Large intestine (tissue), 3 donors: ENCODE results near the gene SLC39A11. TPM values are rescaled to one million over a fixed set of nuclear protein-coding genes. Genes with fewer than 3 reads are reported as not detected.
"Not testable (repeated sequence)": the region's sequence is repeated elsewhere in the genome, so short reads cannot be mapped to it uniquely, and the experiment has no call there.

Experiments
- DNase-seq, 2 donors: peaks; one replicate each; pipeline versions ENCODE4 v3.0.0 to v3.0.0-alpha.2; 2013
- H3K27ac ChIP-seq: one replicate; pipeline ENCODE4 v1.5.1; 2013; ENCODE audit warnings: low read length
- H3K27me3 ChIP-seq: 2 replicates; pipeline ENCODE4 v1.6.1; 2013; ENCODE audit warnings: low read length; ENCODE audit not compliant: control insufficient read depth, insufficient read depth
- H3K36me3 ChIP-seq: 2 replicates; pipeline ENCODE4 v1.6.1; 2013; ENCODE audit warnings: low read length; ENCODE audit not compliant: control insufficient read depth, insufficient read depth
- H3K4me1 ChIP-seq: one replicate; pipeline ENCODE4 v1.6.1; 2013; ENCODE audit warnings: low read length; ENCODE audit not compliant: control insufficient read depth, insufficient read depth
- H3K4me3 ChIP-seq: one replicate; pipeline ENCODE4 v1.5.1; 2013; ENCODE audit warnings: low read length
- H3K9me3 ChIP-seq: one replicate; pipeline ENCODE4 v1.6.1; 2013; ENCODE audit warnings: mild to moderate bottlenecking, low read depth, low read length, moderate library complexity; ENCODE audit not compliant: control insufficient read depth
- WGBS: methylation state at CpG from one replicate; pipeline ENCODE4 v1.1.5; 2013; ENCODE audit warnings: low lambda C conversion rate; ENCODE audit not compliant: insufficient coverage; 5-methylcytosine and 5-hydroxymethylcytosine counted together
- polyA plus RNA-seq: library from polyadenylated mRNA; unstranded; fragments of 120-200 nt; gene quantifications from one replicate; pipeline ENCODE4 v1.2.1, GENCODE V29; 2013

SLC39A11 gene
- polyA plus RNA-seq, 1 donor = 46.2 TPM

GRCh38 chr17:73131439-73131838, 39.0 kb upstream of the SLC39A11 start:
- WGBS = no CpG with 5 or more reads among the region's 6 CpGs
- not testable (repeated sequence) for DNase-seq, H3K4me1 ChIP-seq, H3K9me3 ChIP-seq, H3K4me3 ChIP-seq, H3K36me3 ChIP-seq, H3K27me3 ChIP-seq, H3K27ac ChIP-seq

- DNase-seq = no peak
- Histone ChIP-seq H3K4me3 (no peak overlapping the region), H3K4me1 (no peaks in the 10 kb centered on the region), H3K27me3 (no peaks in the 10 kb centered on the region), H3K27ac (no peak overlapping the region), H3K36me3 (no peaks in the 10 kb centered on the region), H3K9me3 (no peaks in the 10 kb centered on the region)
- WGBS = 100% methylated on average over 1 of the region's 3 CpGs
Observed at GRCh38 chr17:73130977-73131376, 38.5 kb upstream of the SLC39A11 start.

- no peaks in the 10 kb centered on the region for H3K9me3 ChIP-seq
- H3K27ac ChIP-seq = no peak overlapping the region
- H3K4me3 ChIP-seq = no peak overlapping the region
- H3K4me1 ChIP-seq = no peaks in the 10 kb centered on the region
- DNase-seq = no peak
- H3K36me3 ChIP-seq = no peaks in the 10 kb centered on the region
- no peaks in the 10 kb centered on the region for H3K27me3 ChIP-seq
- no CpG with 5 or more reads among the region's 3 CpGs for WGBS
Observed at GRCh38 chr17:73128496-73128895, 36.0 kb upstream of the SLC39A11 start.

- no peaks in the 10 kb centered on the region for H3K36me3 ChIP-seq
- H3K9me3 ChIP-seq = no peaks in the 10 kb centered on the region
- H3K27ac ChIP-seq = no peak overlapping the region
- DNase-seq = no peak
- no CpG with 5 or more reads among the region's 8 CpGs for WGBS
- no peaks in the 10 kb centered on the region for H3K4me1 ChIP-seq
- H3K27me3 ChIP-seq = no peaks in the 10 kb centered on the region
- no peak overlapping the region for H3K4me3 ChIP-seq
Observed at GRCh38 chr17:73126716-73127473, 34.4 kb upstream of the SLC39A11 start.

GRCh38 chr17:73123606-73124320, 31.3 kb upstream of the SLC39A11 start:
- no peaks in the 10 kb centered on the region for H3K27me3 ChIP-seq
- no peak overlapping the region for H3K4me3 ChIP-seq
- DNase-seq = no peak
- H3K9me3 ChIP-seq = no peaks in the 10 kb centered on the region
- 93% methylated on average over 2 of the region's 7 CpGs for WGBS
- no peaks in the 10 kb centered on the region for H3K36me3 ChIP-seq
- no peaks in the 10 kb centered on the region for H3K4me1 ChIP-seq
- no peak overlapping the region for H3K27ac ChIP-seq

- Histone ChIP-seq H3K36me3 (no peaks in the 10 kb centered on the region), H3K4me3 (no peak overlapping the region), H3K9me3 (no peaks in the 10 kb centered on the region), H3K27me3 (no peaks in the 10 kb centered on the region), H3K27ac (no peak overlapping the region), H3K4me1 (no peaks in the 10 kb centered on the region)
- DNase-seq = no peak
- WGBS = no CpG with 5 or more reads among the region's 4 CpGs
Observed at GRCh38 chr17:73122953-73123605, 30.6 kb upstream of the SLC39A11 start.

GRCh38 chr17:73121506-73121905, 29.0 kb upstream of the SLC39A11 start:
- WGBS = 100% methylated on average over 1 of the region's 5 CpGs
- DNase-seq = no peak
- Histone ChIP-seq H3K4me3 (no peak overlapping the region), H3K27ac (no peak overlapping the region), H3K4me1 (no peaks in the 10 kb centered on the region), H3K27me3 (no peaks in the 10 kb centered on the region), H3K9me3 (no peaks in the 10 kb centered on the region), H3K36me3 (no peaks in the 10 kb centered on the region)

- no peak overlapping the region for H3K4me3 ChIP-seq
- no peak overlapping the region for H3K27ac ChIP-seq
- H3K9me3 ChIP-seq = no peaks in the 10 kb centered on the region
- DNase-seq = no peak
- H3K27me3 ChIP-seq = no peaks in the 10 kb centered on the region
- H3K36me3 ChIP-seq = no peaks in the 10 kb centered on the region
- no CpG with 5 or more reads among the region's 10 CpGs for WGBS
- H3K4me1 ChIP-seq = no peaks in the 10 kb centered on the region
Observed at GRCh38 chr17:73119631-73120030, 27.1 kb upstream of the SLC39A11 start.

GRCh38 chr17:73118951-73119391, 26.5 kb upstream of the SLC39A11 start:
- H3K27me3 ChIP-seq = no peaks in the 10 kb centered on the region
- H3K36me3 ChIP-seq = no peaks in the 10 kb centered on the region
- no peak overlapping the region for H3K27ac ChIP-seq
- H3K4me3 ChIP-seq = no peak overlapping the region
- no peaks in the 10 kb centered on the region for H3K4me1 ChIP-seq
- H3K9me3 ChIP-seq = no peaks in the 10 kb centered on the region
- WGBS = no CpG with 5 or more reads among the region's 5 CpGs
- DNase-seq = peak; percentile 29 to 33

GRCh38 chr17:73118139-73118538, 25.7 kb upstream of the SLC39A11 start:
- WGBS = no CpG with 5 or more reads among the region's 4 CpGs
- Histone ChIP-seq H3K4me3 (no peak overlapping the region), H3K27me3 (no peaks in the 10 kb centered on the region), H3K4me1 (no peaks in the 10 kb centered on the region), H3K36me3 (no peaks in the 10 kb centered on the region), H3K27ac (no peak overlapping the region), H3K9me3 (no peaks in the 10 kb centered on the region)
- no peak for DNase-seq
